Liver (tissue), 9 donors: ENCODE data around the gene CFAP251. TPM values are rescaled to one million over a fixed set of nuclear protein-coding genes. Genes with fewer than 3 reads are reported as not detected.
A peak's percentile ranks its signal among the peaks of the same experiment; 100 is the strongest.

Experiments
- DNase-seq: peaks from one replicate; pipeline ENCODE4 v3.0.0-alpha.2; 2017; ENCODE audit warnings: low spot score
- H3K27ac ChIP-seq, 2 donors: one replicate each; pipeline ENCODE4 v1.7.0; 2013; ENCODE audit warnings: inconsistent platforms in 2 of 2, low read length in 2 of 2, control low read depth in 1 of 2, low read depth in 1 of 2, mild to moderate bottlenecking in 1 of 2
- H3K27me3 ChIP-seq, 4 donors: one replicate each; pipeline versions ENCODE4 v1.6.1 to v1.7.0; 2013; ENCODE audit warnings: low read length in 3 of 4, inconsistent platforms in 1 of 4, mild to moderate bottlenecking in 1 of 4, moderate library complexity in 1 of 4; ENCODE audit not compliant: control insufficient read depth in 4 of 4, insufficient read depth in 4 of 4
- H3K36me3 ChIP-seq, 4 donors: one replicate each; pipeline versions ENCODE4 v1.6.1 to v1.7.0; 2013; ENCODE audit warnings: low read length in 3 of 4, mild to moderate bottlenecking in 3 of 4, low read depth in 1 of 4, moderate library complexity in 1 of 4; ENCODE audit not compliant: control insufficient read depth in 4 of 4, insufficient read depth in 3 of 4
- H3K4me1 ChIP-seq, 4 donors: one replicate each; pipeline versions ENCODE4 v1.6.1 to v1.7.0; 2013; ENCODE audit warnings: low read length in 3 of 4, mild to moderate bottlenecking in 3 of 4, moderate library complexity in 1 of 4; ENCODE audit not compliant: control insufficient read depth in 4 of 4, insufficient read depth in 4 of 4
- H3K4me3 ChIP-seq, 3 donors: one replicate each; pipeline versions ENCODE4 v1.6.1 to v1.7.0; 2013; ENCODE audit warnings: low read length in 3 of 3, control low read depth in 1 of 3, low read depth in 1 of 3, mild to moderate bottlenecking in 1 of 3
- H3K9ac ChIP-seq, 2 donors: one replicate each; pipeline ENCODE4 v1.7.0; 2013; ENCODE audit warnings: low read length in 2 of 2, mild to moderate bottlenecking in 2 of 2, moderate library complexity in 2 of 2, control low read depth in 1 of 2, low read depth in 1 of 2
- H3K9me3 ChIP-seq, 4 donors: one replicate each; pipeline versions ENCODE4 v1.6.1 to v1.7.0; 2013; ENCODE audit warnings: low read length in 3 of 4; ENCODE audit not compliant: control insufficient read depth in 4 of 4
- ATF3 ChIP-seq: IDR thresholded peaks from 2 replicates; pipeline ENCODE4 v1.6.1; 2016; ENCODE audit warnings: antibody characterized with exemption
- CTCF ChIP-seq: fragments of 150-350 bp; IDR thresholded peaks from 2 replicates; pipeline ENCODE4 v1.5.1; 2017; ENCODE audit warnings: improper control_type of control experiment, low read depth, low read length; ENCODE audit not compliant: missing input control
- EGR1 ChIP-seq, 2 donors: IDR thresholded peaks; 2 replicates each; pipeline ENCODE4 v1.6.1; 2016 to 2018; ENCODE audit warnings: antibody characterized with exemption in 2 of 2, low read depth in 2 of 2
- FOXA1 ChIP-seq: IDR thresholded peaks from 2 replicates; pipeline ENCODE4 v1.6.1; 2016; ENCODE audit warnings: antibody characterized with exemption
- FOXA2 ChIP-seq: IDR thresholded peaks from 2 replicates; pipeline ENCODE4 v1.6.1; 2016; ENCODE audit warnings: antibody characterized with exemption
- GABPA ChIP-seq, 2 donors: IDR thresholded peaks in 1 of 2; conservative IDR thresholded peaks in 1 of 2; 2 replicates each; pipeline ENCODE4 v1.6.1; 2016; ENCODE audit warnings: antibody characterized with exemption in 2 of 2, mild to moderate bottlenecking in 1 of 2, moderate library complexity in 1 of 2
- HNF4G ChIP-seq: IDR thresholded peaks from 2 replicates; pipeline ENCODE4 v1.6.1; 2016; ENCODE audit warnings: antibody characterized with exemption
- JUND ChIP-seq, 2 donors: IDR thresholded peaks; 2 replicates each; pipeline ENCODE4 v1.6.1; 2016; ENCODE audit warnings: antibody characterized with exemption in 2 of 2
- MAX ChIP-seq: IDR thresholded peaks from 2 replicates; pipeline ENCODE4 v1.6.1; 2016; ENCODE audit warnings: antibody characterized with exemption
- NR2F2 ChIP-seq: IDR thresholded peaks from 2 replicates; pipeline ENCODE4 v1.6.1; 2016; ENCODE audit warnings: antibody characterized with exemption
- RAD21 ChIP-seq, 2 donors: IDR thresholded peaks; 2 replicates each; pipeline ENCODE4 v1.6.1; 2016; ENCODE audit warnings: antibody characterized with exemption in 2 of 2, mild to moderate bottlenecking in 2 of 2
- REST ChIP-seq: IDR thresholded peaks from 2 replicates; pipeline ENCODE4 v1.6.1; 2016; ENCODE audit warnings: antibody characterized with exemption, mild to moderate bottlenecking
- SP1 ChIP-seq: IDR thresholded peaks from 2 replicates; pipeline ENCODE4 v1.6.1; 2018; ENCODE audit warnings: antibody characterized with exemption, mild to moderate bottlenecking
- TAF1 ChIP-seq: conservative IDR thresholded peaks from 2 replicates; pipeline ENCODE4 v1.6.1; 2016; ENCODE audit warnings: antibody characterized with exemption, mild to moderate bottlenecking
- YY1 ChIP-seq: IDR thresholded peaks from 2 replicates; pipeline ENCODE4 v1.6.1; 2016; ENCODE audit warnings: antibody characterized with exemption, mild to moderate bottlenecking
- ZBTB33 ChIP-seq: IDR thresholded peaks from 2 replicates; pipeline ENCODE4 v1.6.1; 2016; ENCODE audit warnings: antibody characterized with exemption
- WGBS: extraction: QIAGEN DNeasy Blood & Tissue Kit; methylation state at CpG from one replicate; pipeline ENCODE4 v1.1.7; 2013; 5-methylcytosine and 5-hydroxymethylcytosine counted together
- polyA plus RNA-seq, 2 donors: library from polyadenylated mRNA; stranded (reverse) in 1 of 2; unstranded in 1 of 2; fragments of 200-250 nt in 1 of 2; fragments of >200 nt in 1 of 2; fragmentation: Nextera tagmentation in 1 of 2; extraction: Ambion mirVana in 1 of 2; gene quantifications; one replicate each; pipeline versions ENCODE4 v1.2.1 to v1.2.3, GENCODE V29; 2013 to 2015
- total RNA-seq, 2 donors: library from RNA; depleted of rRNA; stranded (reverse); fragments of >200 nt; gene quantifications; one replicate each; pipeline ENCODE4 v1.2.3, GENCODE V29; 2014
- donor health status: healthy.
- donor health status: healthy.
- donor health status: healthy.
- donor health status: healthy.
- donor health status: healthy.

Gene CFAP251
- total and polyA plus RNA-seq, 4 donors: 1.6 to 4.0 (median 2.0) TPM

GRCh38 chr12:122029620-122030423, 111.4 kb downstream of the CFAP251 start (continued):
- TF ChIP-seq ATF3: no peak
- no peak for TF ChIP-seq RAD21 (IDR thresholded peaks at IDR 0.05)
- TF ChIP-seq MAX: no peak
- TF ChIP-seq HNF4G: no peak
- no peak for TF ChIP-seq TAF1
- no peak for TF ChIP-seq GABPA (IDR thresholded peaks at IDR 0.05 in 1 of 2, conservative IDR thresholded peaks at IDR 0.05 in 1 of 2)
- TF ChIP-seq SP1: no peak

- TF ChIP-seq YY1: no peak
- TF ChIP-seq FOXA1: no peak
- TF ChIP-seq SP1: no peak
- no peak for TF ChIP-seq HNF4G
- no peak for TF ChIP-seq GABPA (IDR thresholded peaks at IDR 0.05 in 1 of 2, conservative IDR thresholded peaks at IDR 0.05 in 1 of 2)
- no peak for TF ChIP-seq NR2F2
- TF ChIP-seq RAD21 (IDR thresholded peaks at IDR 0.05): no peak
- no peak for TF ChIP-seq JUND (IDR thresholded peaks at IDR 0.05)
- TF ChIP-seq FOXA2: no peak
- TF ChIP-seq EGR1 (IDR thresholded peaks at IDR 0.05; ENCODE audit: low read depth in 2 of 2): no peak
- TF ChIP-seq MAX: no peak
- 93% methylated on average over 13 of the region's 13 CpGs for WGBS
- no peak overlapping the region for H3K4me3 ChIP-seq
- H3K9me3 ChIP-seq: no peaks in the 10 kb centered on the region
- DNase-seq: no peak
- H3K27ac ChIP-seq: no peak overlapping the region
- no peaks in the 10 kb centered on the region for H3K27me3 ChIP-seq
- H3K36me3 ChIP-seq: peaks cover 0 to 4% (median 2%) of the 10 kb centered on the region in 4 donors
- no peak overlapping the region for H3K9ac ChIP-seq
- peaks cover 2 to 18% (median 7%) of the 10 kb centered on the region in 4 donors for H3K4me1 ChIP-seq
Observed at GRCh38 chr12:122030424-122031035, 112.1 kb downstream of the CFAP251 start.

- 67% methylated on average over 21 of the region's 21 CpGs for WGBS
- Histone ChIP-seq H3K4me3 (no peak overlapping the region), H3K36me3 (peaks cover 0 to 11% (median 4%) of the 10 kb centered on the region in 4 donors), H3K27me3 (no peaks in the 10 kb centered on the region), H3K27ac (no peak overlapping the region), H3K9ac (no peak overlapping the region), H3K9me3 (no peaks in the 10 kb centered on the region), H3K4me1 (peaks cover 2 to 16% (median 7%) of the 10 kb centered on the region in 4 donors)
- TF ChIP-seq HNF4G: no peak
- TF ChIP-seq TAF1: no peak
- peak; percentile 66 to 78 for TF ChIP-seq RAD21 (IDR thresholded peaks at IDR 0.05)
- no peak for TF ChIP-seq YY1
- peak; percentile 80 for TF ChIP-seq CTCF
- TF ChIP-seq EGR1 (IDR thresholded peaks at IDR 0.05; ENCODE audit: low read depth in 2 of 2): no peak
- TF ChIP-seq ZBTB33: no peak
- TF ChIP-seq REST: no peak
- TF ChIP-seq SP1: no peak
- peak; percentile 77 for DNase-seq
Observed at GRCh38 chr12:122031342-122032216, 113.2 kb downstream of the CFAP251 start.
